Keratinocyte (primary cell): ENCODE results near the gene ACOXL. TPM values are rescaled to one million over a fixed set of nuclear protein-coding genes. Genes with fewer than 3 reads are reported as not detected.

ENCODE experiments used
- DNase-seq: peaks from one replicate; pipeline ENCODE4 v3.0.0-alpha.2; 2011; ENCODE audit warnings: low read depth, missing footprints, low spot score
- FAIRE-seq: peaks from 2 replicates; lab custom pipeline; 2011; peaks lifted over from hg19 to GRCh38; lab: Jason Lieb, UNC
- H2AFZ ChIP-seq: 2 replicates; pipeline ENCODE4 v1.6.0; 2012; ENCODE audit warnings: low read length, control low read depth, inconsistent platforms; ENCODE audit not compliant: control insufficient read depth
- H3K27ac ChIP-seq: 2 replicates; pipeline ENCODE4 v1.5.1; 2011; ENCODE audit warnings: low read length; ENCODE audit not compliant: control insufficient read depth, insufficient read depth
- H3K27me3 ChIP-seq: 3 replicates; pipeline ENCODE4 v1.6.0; 2011; ENCODE audit warnings: low read length; ENCODE audit not compliant: control insufficient read depth, insufficient read depth; ENCODE audit errors: extremely low read depth
- H3K36me3 ChIP-seq, 2 experiments: 2 replicates in 1 of 2; 3 replicates in 1 of 2; pipeline ENCODE4 v1.5.1; 2011; ENCODE audit warnings: low read length in 2 of 2, mild to moderate bottlenecking in 1 of 2; ENCODE audit not compliant: control insufficient read depth in 2 of 2, insufficient read depth in 2 of 2; ENCODE audit errors: extremely low read depth in 1 of 2
- H3K4me1 ChIP-seq: 3 replicates; pipeline ENCODE4 v1.5.1; 2011; ENCODE audit warnings: low read length; ENCODE audit not compliant: control insufficient read depth, insufficient read depth; ENCODE audit errors: extremely low read depth
- H3K4me2 ChIP-seq: 3 replicates; pipeline ENCODE4 v1.6.0; 2011; ENCODE audit warnings: low read depth, low read length; ENCODE audit not compliant: control insufficient read depth, insufficient read depth; ENCODE audit errors: extremely low read depth
- H3K4me3 ChIP-seq, 3 experiments: fragments of 200-600 bp in 1 of 3; sonication (generic) in 1 of 3; 2 replicates in 2 of 3; 3 replicates in 1 of 3; pipeline ENCODE4 v1.5.1; 2011 to 2016; ENCODE audit warnings: low read length in 3 of 3, mild to moderate bottlenecking in 3 of 3, control low read depth in 2 of 3, inconsistent platforms in 1 of 3, low read depth in 1 of 3, mixed read lengths in 1 of 3, mixed run types in 1 of 3, moderate library complexity in 1 of 3; ENCODE audit not compliant: control insufficient read depth in 2 of 3, insufficient read depth in 2 of 3; ENCODE audit errors: extremely low read depth in 1 of 3
- H3K79me2 ChIP-seq: 2 replicates; pipeline ENCODE4 v1.6.0; 2012; ENCODE audit warnings: low read length; ENCODE audit not compliant: control insufficient read depth, insufficient read depth
- H3K9ac ChIP-seq: 3 replicates; pipeline ENCODE4 v1.6.0; 2011; ENCODE audit warnings: low read length; ENCODE audit not compliant: control insufficient read depth, insufficient read depth; ENCODE audit errors: extremely low read depth
- H3K9me1 ChIP-seq: 3 replicates; pipeline ENCODE4 v1.6.0; 2011; ENCODE audit warnings: low read length; ENCODE audit not compliant: control insufficient read depth, insufficient read depth; ENCODE audit errors: extremely low read depth
- H3K9me3 ChIP-seq: 2 replicates; pipeline ENCODE4 v1.5.1; 2012; ENCODE audit warnings: low read depth, low read length; ENCODE audit not compliant: control insufficient read depth
- H4K20me1 ChIP-seq: 3 replicates; pipeline ENCODE4 v1.6.0; 2011; ENCODE audit warnings: low read length; ENCODE audit not compliant: control insufficient read depth, insufficient read depth; ENCODE audit errors: extremely low read depth
- EZH2 ChIP-seq: IDR thresholded peaks from one replicate; pipeline ENCODE4 v1.6.1; 2012; ENCODE audit warnings: inconsistent platforms, mild to moderate bottlenecking, low read length, moderate library complexity
- dilution Hi-C: fragments of 300-500 bp; cut with MboI; formaldehyde crosslinking; loops from one replicate; pipeline ENCODE4 v1.7.0; 2020; ENCODE audit warnings: low sequenced_read_pairs; ENCODE audit not compliant: extremely low pct_ligation_motif_present
- polyA plus RNA-seq, 5 experiments: library from polyadenylated mRNA; depleted of rRNA in 3 of 5; stranded (reverse) in 3 of 5; stranded (forward) in 1 of 5; unstranded in 1 of 5; fragments of >200 nt; gene quantifications; 1 replicate in 1 of 5; 2 replicates in 3 of 5; 3 replicates in 1 of 5; pipeline versions ENCODE4 v1.2.1 to v1.2.3, GENCODE V29; 2011 to 2012; ENCODE audit warnings: missing spikeins in 2 of 5, low read depth in 1 of 5, low replicate concordance in 1 of 5
- TF ChIP-seq, protein P1 (sequence below), 3 experiments: IDR thresholded peaks in 1 of 3; conservative IDR thresholded peaks in 1 of 3; optimal IDR thresholded peaks in 1 of 3; 2 replicates in 2 of 3; 3 replicates in 1 of 3; pipeline versions ENCODE3 to v1.5.1; 2011; ENCODE audit warnings: low read length in 3 of 3, mild to moderate bottlenecking in 3 of 3, moderate library complexity in 2 of 3, control low read depth in 1 of 3, inconsistent platforms in 1 of 3; ENCODE audit not compliant: insufficient read depth in 2 of 3; ENCODE audit errors: extremely low read depth in 1 of 3

Gene ACOXL
- polyA plus RNA-seq, 1 donor (not counting 4 experiments of a cell fraction or from before 2014, with no cell fraction given) = 0.04 TPM

DNA sequence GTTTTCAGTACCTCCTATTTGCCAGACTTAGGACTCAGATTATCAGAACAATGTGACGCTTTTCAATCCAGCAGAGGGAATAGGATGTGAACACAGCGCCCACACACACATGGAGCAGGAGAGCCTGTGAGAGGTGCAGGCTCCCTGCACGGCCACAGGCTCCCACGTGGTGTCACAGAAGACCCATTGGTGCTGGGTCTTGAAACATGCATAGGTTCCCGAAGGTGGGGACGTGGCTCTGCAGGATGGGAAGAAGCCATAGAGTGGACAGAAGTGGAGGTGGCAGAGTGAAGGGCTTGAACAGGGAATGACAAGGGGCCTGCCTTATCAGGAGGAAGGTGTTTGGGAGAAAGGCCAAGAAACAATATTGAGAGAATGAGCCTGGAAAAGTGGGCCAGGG, 309.9 kb downstream of the ACOXL start:
- dilution Hi-C loops = no loop called here
- H3K4me2 ChIP-seq = no peak overlapping the region
- H3K4me1 ChIP-seq = no peaks in the 10 kb centered on the region
- no peak overlapping the region for H3K4me3 ChIP-seq
- no peaks in the 10 kb centered on the region for H3K36me3 ChIP-seq
- H3K79me2 ChIP-seq = no peaks in the 10 kb centered on the region
- no peak for TF ChIP-seq EZH2
- TF ChIP-seq, protein P1, sequence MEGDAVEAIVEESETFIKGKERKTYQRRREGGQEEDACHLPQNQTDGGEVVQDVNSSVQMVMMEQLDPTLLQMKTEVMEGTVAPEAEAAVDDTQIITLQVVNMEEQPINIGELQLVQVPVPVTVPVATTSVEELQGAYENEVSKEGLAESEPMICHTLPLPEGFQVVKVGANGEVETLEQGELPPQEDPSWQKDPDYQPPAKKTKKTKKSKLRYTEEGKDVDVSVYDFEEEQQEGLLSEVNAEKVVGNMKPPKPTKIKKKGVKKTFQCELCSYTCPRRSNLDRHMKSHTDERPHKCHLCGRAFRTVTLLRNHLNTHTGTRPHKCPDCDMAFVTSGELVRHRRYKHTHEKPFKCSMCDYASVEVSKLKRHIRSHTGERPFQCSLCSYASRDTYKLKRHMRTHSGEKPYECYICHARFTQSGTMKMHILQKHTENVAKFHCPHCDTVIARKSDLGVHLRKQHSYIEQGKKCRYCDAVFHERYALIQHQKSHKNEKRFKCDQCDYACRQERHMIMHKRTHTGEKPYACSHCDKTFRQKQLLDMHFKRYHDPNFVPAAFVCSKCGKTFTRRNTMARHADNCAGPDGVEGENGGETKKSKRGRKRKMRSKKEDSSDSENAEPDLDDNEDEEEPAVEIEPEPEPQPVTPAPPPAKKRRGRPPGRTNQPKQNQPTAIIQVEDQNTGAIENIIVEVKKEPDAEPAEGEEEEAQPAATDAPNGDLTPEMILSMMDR (optimal IDR thresholded peaks at IDR 0.05 in 1 of 3, IDR thresholded peaks at IDR 0.05 in 1 of 3, conservative IDR thresholded peaks at IDR 0.05 in 1 of 3; ENCODE audit: extremely low read depth in 1 of 3, insufficient read depth in 2 of 3, low read length in 3 of 3) = no peak
- FAIRE-seq (no peak), DNase-seq (no peak)
- H3K27me3 ChIP-seq = peaks cover 45% of the 10 kb centered on the region
- no peak overlapping the region for H2AFZ ChIP-seq
- no peak overlapping the region for H3K27ac ChIP-seq
- no peaks in the 10 kb centered on the region for H3K9me1 ChIP-seq
- no peaks in the 10 kb centered on the region for H3K9me3 ChIP-seq
- no peak overlapping the region for H3K9ac ChIP-seq
- H4K20me1 ChIP-seq = no peaks in the 10 kb centered on the region

- Histone ChIP-seq H3K9me3 (no peaks in the 10 kb centered on the region), H3K36me3 (no peaks in the 10 kb centered on the region), H3K4me3 (no peak overlapping the region), H3K79me2 (no peaks in the 10 kb centered on the region), H3K4me1 (no peaks in the 10 kb centered on the region), H2AFZ (no peak overlapping the region), H3K9me1 (no peaks in the 10 kb centered on the region), H4K20me1 (no peaks in the 10 kb centered on the region), H3K27me3 (peaks cover 45% of the 10 kb centered on the region), H3K27ac (no peak overlapping the region), H3K4me2 (no peak overlapping the region), H3K9ac (no peak overlapping the region)
- no peak for DNase-seq
- FAIRE-seq = no peak
- no peak for TF ChIP-seq EZH2
- TF ChIP-seq, protein P1 (optimal IDR thresholded peaks at IDR 0.05 in 1 of 3, IDR thresholded peaks at IDR 0.05 in 1 of 3, conservative IDR thresholded peaks at IDR 0.05 in 1 of 3; ENCODE audit: extremely low read depth in 1 of 3, insufficient read depth in 2 of 3, low read length in 3 of 3) = no peak
- dilution Hi-C loops = no loop called here
These were observed 310.7 kb downstream of the ACOXL start for GRCh38 chr2:111042772-111043771.
